Measurements from ENCODE around the gene FAM186B. TPM values are rescaled to one million over a fixed set of nuclear protein-coding genes. Genes with fewer than 3 reads are reported as not detected.
A peak's percentile ranks its signal among the peaks of the same experiment; 100 is the strongest.

The FAM186B gene
- total RNA-seq, 4 donors from 2014 or later: 0.42 to 0.98 (median 0.44) TPM; not detected in 1

DNA sequence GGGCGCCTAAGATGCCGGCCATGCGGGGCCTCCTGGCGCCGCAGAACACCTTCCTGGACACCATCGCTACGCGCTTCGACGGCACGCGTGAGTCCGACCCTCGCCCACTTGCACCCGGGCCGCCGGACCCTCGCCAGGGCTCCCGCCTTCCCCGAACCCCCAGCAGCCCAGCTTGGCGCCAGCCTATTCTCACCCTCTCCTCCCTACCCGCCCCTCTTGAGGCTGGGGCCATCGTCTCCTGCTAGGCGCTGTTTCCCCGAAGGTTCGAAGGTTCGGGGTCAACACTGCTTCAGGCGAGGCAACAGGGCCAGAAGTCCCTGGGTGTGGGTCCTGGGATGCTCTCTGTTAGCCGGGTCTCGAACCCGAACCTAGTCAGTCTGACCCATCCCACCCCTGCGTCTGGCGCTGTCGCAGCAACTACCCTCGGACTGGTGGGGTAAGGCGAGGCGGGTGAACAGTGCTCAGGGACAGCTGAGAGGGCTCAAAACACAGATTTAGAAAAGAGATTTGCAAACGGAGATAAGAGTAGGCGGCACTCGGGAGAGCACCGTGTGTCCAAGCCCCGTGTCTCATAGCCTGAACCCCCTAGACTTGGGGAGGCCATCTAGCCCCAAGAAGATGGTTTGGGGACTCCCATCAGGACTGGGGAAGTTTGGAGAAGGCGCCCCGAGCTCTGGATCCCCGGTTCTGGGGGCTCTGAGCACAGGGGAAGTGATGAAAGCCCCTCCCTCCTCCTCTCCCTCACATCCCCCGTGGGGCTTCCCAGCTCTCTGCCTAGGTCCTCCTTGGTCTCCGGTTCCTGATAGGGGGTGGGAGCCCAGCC lies 65.8 kb downstream of the FAM186B start:
- no peak for DNase-seq (ENCODE audit: low spot score in 2 of 2)

DNA sequence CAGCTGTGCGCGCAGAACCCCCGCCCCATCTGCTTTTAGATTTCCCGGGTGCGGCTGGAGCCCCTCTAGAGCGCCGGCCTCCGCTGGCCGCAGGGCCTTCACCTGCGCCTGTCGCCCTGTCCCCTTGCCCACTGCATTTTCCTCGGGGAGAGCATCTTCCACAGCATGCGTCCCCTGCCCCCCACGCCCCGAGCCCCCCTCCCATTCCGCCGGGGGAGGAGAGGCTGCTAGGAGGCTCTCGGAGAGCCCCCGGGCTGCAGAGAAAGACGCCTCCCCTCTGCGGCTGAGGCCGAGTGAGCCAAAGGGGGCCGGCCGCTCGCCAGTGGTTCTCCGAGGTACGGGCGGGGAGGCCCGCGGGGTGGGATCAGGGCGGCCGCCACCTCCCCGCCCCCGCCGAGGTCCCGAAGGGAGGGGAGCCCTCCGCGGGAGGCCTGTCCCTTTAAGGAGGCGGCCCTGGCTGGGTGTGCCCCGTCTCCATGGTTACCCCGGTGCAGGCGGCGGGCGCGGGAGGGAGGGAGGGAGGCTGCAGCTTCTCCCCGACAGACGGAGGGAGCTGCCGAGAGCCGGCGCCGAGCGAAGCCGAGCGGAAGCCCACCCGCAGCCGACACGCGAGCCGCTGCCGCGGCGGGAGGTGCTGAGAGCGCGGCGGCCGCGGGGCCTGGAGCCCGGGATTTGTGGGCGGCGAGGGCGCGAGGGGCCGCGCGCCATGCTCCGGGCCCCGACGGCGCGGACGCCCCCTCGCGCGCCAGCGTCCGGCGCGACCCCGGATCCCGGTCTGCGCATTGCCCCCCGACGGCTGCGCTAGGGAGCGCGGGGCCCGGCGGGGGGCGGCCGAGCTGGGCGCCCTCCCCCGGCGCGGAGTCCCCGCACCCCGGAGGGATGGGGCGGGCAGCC lies 66.7 kb downstream of the FAM186B start, which contains the start of gene KCNH3:
KCNH3 (plus strand) TSS at position 521 of the 894 bp plus-strand sequence. CDS start 387 bp downstream, outside the sequence.
- WGBS, 2 donors: 1% methylated on average over 29 to 38 of the region's 107 CpGs
- Histone ChIP-seq H3K4me1 (peaks cover 0 to 30% (median 13%) of the 10 kb centered on the region in 4 donors), H3K27me3 (peaks cover 2 to 57% of the 10 kb centered on the region in 2 donors), H3K36me3 (no peaks in the 10 kb centered on the region), H3K27ac (no peak within 1 kb of the TSS), H3K9me3 (no peaks in the 10 kb centered on the region), H3K4me3 (peak within 1 kb of the TSS; percentile 21 to 56 (median 48))
- TF ChIP-seq EP300 (IDR thresholded peaks at IDR 0.05) (no peak), POLR2A (IDR thresholded peaks at IDR 0.05) (no peak)
- TF ChIP-seq, protein P1, sequence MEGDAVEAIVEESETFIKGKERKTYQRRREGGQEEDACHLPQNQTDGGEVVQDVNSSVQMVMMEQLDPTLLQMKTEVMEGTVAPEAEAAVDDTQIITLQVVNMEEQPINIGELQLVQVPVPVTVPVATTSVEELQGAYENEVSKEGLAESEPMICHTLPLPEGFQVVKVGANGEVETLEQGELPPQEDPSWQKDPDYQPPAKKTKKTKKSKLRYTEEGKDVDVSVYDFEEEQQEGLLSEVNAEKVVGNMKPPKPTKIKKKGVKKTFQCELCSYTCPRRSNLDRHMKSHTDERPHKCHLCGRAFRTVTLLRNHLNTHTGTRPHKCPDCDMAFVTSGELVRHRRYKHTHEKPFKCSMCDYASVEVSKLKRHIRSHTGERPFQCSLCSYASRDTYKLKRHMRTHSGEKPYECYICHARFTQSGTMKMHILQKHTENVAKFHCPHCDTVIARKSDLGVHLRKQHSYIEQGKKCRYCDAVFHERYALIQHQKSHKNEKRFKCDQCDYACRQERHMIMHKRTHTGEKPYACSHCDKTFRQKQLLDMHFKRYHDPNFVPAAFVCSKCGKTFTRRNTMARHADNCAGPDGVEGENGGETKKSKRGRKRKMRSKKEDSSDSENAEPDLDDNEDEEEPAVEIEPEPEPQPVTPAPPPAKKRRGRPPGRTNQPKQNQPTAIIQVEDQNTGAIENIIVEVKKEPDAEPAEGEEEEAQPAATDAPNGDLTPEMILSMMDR (IDR thresholded peaks at IDR 0.05): no peak
- peak; percentile 48 to 60 for DNase-seq (ENCODE audit: low spot score in 2 of 2)

More for the DNA sequence above, 65.8 kb downstream of the FAM186B start:
- WGBS, 2 donors: 16 to 17% methylated on average over 27 to 46 of the region's 47 CpGs
- Histone ChIP-seq H3K9me3 (no peaks in the 10 kb centered on the region), H3K27ac (no peak overlapping the region), H3K4me3 (peak overlapping the region in 1 of 4 donors; percentile 56), H3K36me3 (no peaks in the 10 kb centered on the region), H3K4me1 (peaks cover 0 to 30% (median 13%) of the 10 kb centered on the region in 4 donors), H3K27me3 (peaks cover 2 to 66% of the 10 kb centered on the region in 2 donors)
- TF ChIP-seq POLR2A (IDR thresholded peaks at IDR 0.05): no peak
- no peak for TF ChIP-seq EP300 (IDR thresholded peaks at IDR 0.05)
- TF ChIP-seq, protein P1 (IDR thresholded peaks at IDR 0.05): no peak

DNA sequence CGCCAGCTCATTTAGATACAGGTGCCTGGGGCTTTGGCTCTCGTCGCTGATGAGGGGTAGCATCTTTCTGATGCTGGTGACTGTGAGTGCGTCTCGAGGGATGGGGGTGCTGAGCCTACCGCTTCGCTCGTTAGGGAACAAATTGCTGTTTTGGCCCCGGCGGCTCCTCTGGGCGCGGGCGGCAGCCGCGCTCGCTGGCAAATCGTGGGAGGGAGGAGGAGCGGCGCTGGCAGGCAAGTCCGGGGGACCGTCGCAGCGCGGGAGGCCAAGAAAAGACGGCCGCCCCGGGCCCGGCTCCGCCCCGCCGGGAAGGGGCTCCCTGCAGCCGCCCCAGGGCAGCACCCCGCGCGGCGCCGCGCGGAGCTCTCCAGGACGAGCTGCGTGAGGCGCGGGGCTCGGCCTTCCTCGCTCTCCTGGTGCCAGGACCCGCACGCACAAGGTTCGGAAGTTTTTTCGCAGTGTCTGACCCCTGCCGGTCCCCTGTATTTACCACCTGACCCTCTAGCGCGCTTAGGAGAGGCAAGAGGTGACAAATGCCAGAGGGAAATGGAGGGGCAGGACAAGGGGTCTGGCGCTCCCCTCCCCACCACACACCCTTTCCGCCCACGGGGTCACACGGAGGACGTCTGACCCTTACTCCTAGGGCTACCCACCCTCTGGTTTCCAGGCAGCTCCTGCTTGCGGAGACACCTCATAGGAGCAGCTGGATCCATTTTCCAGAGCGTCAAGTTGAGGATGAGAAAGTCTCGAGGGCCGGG lies 67.5 kb downstream of the FAM186B start:
- Histone ChIP-seq H3K36me3 (no peaks in the 10 kb centered on the region), H3K27ac (no peak overlapping the region), H3K4me1 (peaks cover 0 to 30% (median 13%) of the 10 kb centered on the region in 4 donors), H3K4me3 (peak overlapping the region; percentile 21 to 56 (median 48)), H3K27me3 (peaks cover 2 to 49% of the 10 kb centered on the region in 2 donors), H3K9me3 (no peaks in the 10 kb centered on the region)
- TF ChIP-seq, protein P1 (IDR thresholded peaks at IDR 0.05): no peak
- no peak for TF ChIP-seq POLR2A (IDR thresholded peaks at IDR 0.05)
- no peak for TF ChIP-seq EP300 (IDR thresholded peaks at IDR 0.05)
- 0% methylated on average over 19 to 33 of the region's 61 CpGs for WGBS, 2 donors
- no peak for DNase-seq (ENCODE audit: low spot score in 2 of 2)

Small RNA genes within 50 kb of the gene (small RNA-seq; reads per million reads assigned to genes)
- gene HIGD1AP9 (not detected), gene POLR2KP1 (not detected), gene RNU6-834P (not detected)

Other genes starting within 250 kb of the FAM186B start
- 10 to 100 TPM in 2 of 4 donors, 1 to 10 TPM in 2; 5.9 to 14.7 (median 9.8) TPM for gene SPATS2, start 238.2 kb downstream of the FAM186B start, total RNA-seq
- under 1 TPM in 2 of 4 donors, not detected in 2; 0.21 to 0.30 TPM for gene KCNH3, start 66.6 kb downstream of the FAM186B start, total RNA-seq
- 10 to 100 TPM; 42.0 to 67.2 (median 64.5) TPM for gene MCRS1, start 37.5 kb downstream of the FAM186B start, total RNA-seq
- gene PRPF40B, start 17.9 kb upstream of the FAM186B start, total RNA-seq: 10 to 100 TPM; 18.1 to 36.0 (median 21.4) TPM
- 10 to 100 TPM; 48.3 to 64.2 (median 58.9) TPM for gene FMNL3, start 101.8 kb upstream of the FAM186B start, total RNA-seq
- 100 to 1,000 TPM; 284 to 404 (median 325) TPM for gene TMBIM6, start 135.9 kb upstream of the FAM186B start, total RNA-seq
- gene NCKAP5L, start 222.8 kb upstream of the FAM186B start, total RNA-seq: 10 to 100 TPM; 36.1 to 70.2 (median 44.7) TPM
- 1 to 10 TPM; 1.2 to 4.2 (median 2.5) TPM for gene BCDIN3D, start 237.5 kb upstream of the FAM186B start, total RNA-seq